ENCODE data around the gene B3GLCT.

Gene B3GLCT

GRCh38 chr13:31267126-31267784 lies 67.5 kb downstream of the B3GLCT start:
- DNase-seq (ENCODE audit: low read depth in 2 of 2, low spot score in 1 of 2): no peak

GRCh38 chr13:31274390-31274789 lies 74.6 kb downstream of the B3GLCT start:
- no peak for DNase-seq (ENCODE audit: low read depth in 2 of 2, low spot score in 1 of 2)

GRCh38 chr13:31276421-31276820 lies 76.6 kb downstream of the B3GLCT start:
- no peak for DNase-seq (ENCODE audit: low read depth in 2 of 2, low spot score in 1 of 2)

GRCh38 chr13:31278869-31279268 lies 79.1 kb downstream of the B3GLCT start:
- DNase-seq (ENCODE audit: low read depth in 2 of 2, low spot score in 1 of 2): no peak

GRCh38 chr13:31282741-31283455 lies 83.1 kb downstream of the B3GLCT start:
- DNase-seq (ENCODE audit: low read depth in 2 of 2, low spot score in 1 of 2): no peak

GRCh38 chr13:31286930-31287329 lies 87.2 kb downstream of the B3GLCT start:
- no peak for DNase-seq (ENCODE audit: low read depth in 2 of 2, low spot score in 1 of 2)

- DNase-seq (ENCODE audit: low read depth in 2 of 2, low spot score in 1 of 2): no peak
Observed at GRCh38 chr13:31301119-31301518, 101.3 kb downstream of the B3GLCT start.

- no peak for DNase-seq (ENCODE audit: low read depth in 2 of 2, low spot score in 1 of 2)
Observed at GRCh38 chr13:31310356-31310755, 110.6 kb downstream of the B3GLCT start.

- DNase-seq (ENCODE audit: low read depth in 2 of 2, low spot score in 1 of 2): no peak
Observed at GRCh38 chr13:31310786-31311185, 111.0 kb downstream of the B3GLCT start.

- no peak for DNase-seq (ENCODE audit: low read depth in 2 of 2, low spot score in 1 of 2)
Observed at GRCh38 chr13:31311921-31312320, 112.1 kb downstream of the B3GLCT start.

- DNase-seq (ENCODE audit: low read depth in 2 of 2, low spot score in 1 of 2): no peak
Observed at GRCh38 chr13:31314961-31315360, 115.2 kb downstream of the B3GLCT start.

- no peak for DNase-seq (ENCODE audit: low read depth in 2 of 2, low spot score in 1 of 2)
Observed at GRCh38 chr13:31320946-31321345, 121.2 kb downstream of the B3GLCT start.

GRCh38 chr13:31321457-31321856 lies 121.7 kb downstream of the B3GLCT start:
- DNase-seq (ENCODE audit: low read depth in 2 of 2, low spot score in 1 of 2): no peak

- DNase-seq (ENCODE audit: low read depth in 2 of 2, low spot score in 1 of 2): no peak
Observed at GRCh38 chr13:31322026-31322425, 122.3 kb downstream of the B3GLCT start.

- no peak for DNase-seq (ENCODE audit: low read depth in 2 of 2, low spot score in 1 of 2)
Observed at GRCh38 chr13:31322702-31323405, 123.1 kb downstream of the B3GLCT start.

- DNase-seq (ENCODE audit: low read depth in 2 of 2, low spot score in 1 of 2): no peak
Observed at GRCh38 chr13:31327182-31327860, 127.5 kb downstream of the B3GLCT start.

GRCh38 chr13:31328549-31329235 lies 128.9 kb downstream of the B3GLCT start:
- DNase-seq (ENCODE audit: low read depth in 2 of 2, low spot score in 1 of 2): no peak

- no peak for DNase-seq (ENCODE audit: low read depth in 2 of 2, low spot score in 1 of 2)
Observed at GRCh38 chr13:31330236-31330635, 130.5 kb downstream of the B3GLCT start.

GRCh38 chr13:31331068-31331467 lies 131.3 kb downstream of the B3GLCT start:
- no peak for DNase-seq (ENCODE audit: low read depth in 2 of 2, low spot score in 1 of 2)

- DNase-seq (ENCODE audit: low read depth in 2 of 2, low spot score in 1 of 2): no peak
Observed at GRCh38 chr13:31334547-31334946, 134.8 kb downstream of the B3GLCT start.

GRCh38 chr13:31334994-31335557 lies 135.3 kb downstream of the B3GLCT start:
- no peak for DNase-seq (ENCODE audit: low read depth in 2 of 2, low spot score in 1 of 2)

All from stimulated activated CD8-positive, alpha-beta memory T cell treated with anti-CD3 and anti-CD28 coated beads, Interleukin-4, amount 100 ng/mL, for 4 hours (primary cell).